HG03280 (cell line): ENCODE data around the gene CARS2.
"Not testable (repeated sequence)": the region's sequence is repeated elsewhere in the genome, so short reads cannot be mapped to it uniquely, and the experiment has no call there.

Experiments
- ATAC-seq: cut with Tn5 transposase; IDR thresholded peaks from one replicate; pipeline ENCODE4 v1.9.1; 2021; ENCODE audit warnings: mild to moderate bottlenecking, moderate library complexity; ENCODE audit not compliant: unreplicated experiment

Gene CARS2

GRCh38 chr13:110706570-110707372 lies 855 bp upstream of the CARS2 start:
- peak; percentile 1 for ATAC-seq

- no peak for ATAC-seq
Measured at GRCh38 chr13:110705356-110705825, 525 bp downstream of the CARS2 start.

- ATAC-seq, result no peak
Measured at GRCh38 chr13:110702591-110703526, 3.1 kb downstream of the CARS2 start.

GRCh38 chr13:110702089-110702488 lies 3.8 kb downstream of the CARS2 start:
- ATAC-seq, result no peak

GRCh38 chr13:110701061-110701460 lies 4.9 kb downstream of the CARS2 start:
- ATAC-seq, result not testable (repeated sequence)

GRCh38 chr13:110700641-110701040 lies 5.3 kb downstream of the CARS2 start:
- ATAC-seq, result no peak

GRCh38 chr13:110700186-110700585 lies 5.7 kb downstream of the CARS2 start:
- ATAC-seq, result no peak

GRCh38 chr13:110699148-110700145 lies 6.5 kb downstream of the CARS2 start:
- no peak for ATAC-seq

- ATAC-seq, result peak; percentile 75
Measured at GRCh38 chr13:110698689-110699088, 7.2 kb downstream of the CARS2 start.

GRCh38 chr13:110697842-110698241 lies 8.1 kb downstream of the CARS2 start:
- ATAC-seq, result no peak

- no peak for ATAC-seq
Measured at GRCh38 chr13:110696776-110697175, 9.1 kb downstream of the CARS2 start.

GRCh38 chr13:110695774-110696173 lies 10.1 kb downstream of the CARS2 start:
- not testable (repeated sequence) for ATAC-seq

- ATAC-seq, result no peak
Measured at GRCh38 chr13:110690516-110690915, 15.4 kb downstream of the CARS2 start.

- no peak for ATAC-seq
Measured at GRCh38 chr13:110689711-110690110, 16.2 kb downstream of the CARS2 start.

GRCh38 chr13:110689041-110689440 lies 16.9 kb downstream of the CARS2 start:
- no peak for ATAC-seq

GRCh38 chr13:110687736-110688135 lies 18.2 kb downstream of the CARS2 start:
- ATAC-seq, result no peak

- ATAC-seq, result no peak
Measured at GRCh38 chr13:110685305-110686020, 20.5 kb downstream of the CARS2 start.

GRCh38 chr13:110684388-110685056 lies 21.4 kb downstream of the CARS2 start:
- no peak for ATAC-seq

GRCh38 chr13:110683921-110684320 lies 22.0 kb downstream of the CARS2 start:
- no peak for ATAC-seq
